ENCODE data around the gene CRMP1.
A peak's percentile ranks its signal among the peaks of the same experiment; 100 is the strongest.
"Not testable (repeated sequence)": the region's sequence is repeated elsewhere in the genome, so short reads cannot be mapped to it uniquely, and the experiment has no call there.

The CRMP1 gene

DNA sequence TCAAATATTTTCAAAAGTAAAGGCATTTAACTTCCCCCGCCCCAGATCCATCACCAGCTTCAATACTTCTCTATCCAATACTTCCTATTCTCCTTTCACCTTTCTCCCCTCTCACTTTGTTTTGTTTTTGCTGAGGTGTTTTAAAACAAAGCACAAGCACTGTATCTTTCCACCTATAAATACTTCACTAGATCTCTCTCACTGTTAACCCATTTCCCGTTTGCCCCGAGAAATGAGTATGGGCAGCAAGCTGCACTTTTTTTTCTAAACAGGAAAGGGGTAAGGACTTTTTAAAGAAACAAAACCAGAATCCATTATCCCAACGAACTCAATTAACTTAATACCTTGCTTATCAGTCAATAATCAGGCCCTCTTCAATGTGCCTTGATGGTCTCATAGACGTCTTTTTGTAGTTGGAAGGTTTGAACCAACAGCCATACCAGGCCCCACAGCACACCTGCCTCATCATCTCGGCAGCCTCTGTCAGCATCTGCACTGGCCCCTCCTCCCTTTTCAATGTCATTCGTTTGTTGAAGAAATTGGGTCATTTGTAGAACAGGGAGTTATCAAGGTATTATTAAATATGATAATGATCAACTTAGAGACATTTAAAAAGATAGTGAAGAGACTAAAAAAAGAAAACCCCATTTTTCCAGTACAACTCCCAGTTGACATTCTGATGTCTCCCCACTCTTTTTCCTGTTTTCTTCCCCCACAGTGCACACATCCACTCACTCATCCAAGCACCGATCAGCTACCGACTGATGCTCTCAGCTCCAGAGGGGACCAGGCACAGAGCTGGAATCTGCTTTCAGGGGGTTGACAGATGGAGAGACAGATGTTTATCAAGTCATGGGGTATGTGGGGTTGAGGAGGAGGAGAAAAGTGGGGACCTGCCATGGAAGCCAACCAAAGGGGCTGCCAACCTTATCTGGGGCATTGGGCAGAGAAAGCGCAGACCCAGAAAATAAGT lies 25.8 kb downstream of the CRMP1 start:
- H3K4me3 ChIP-seq (ENCODE audit: low read length): no peak overlapping the region
- no peaks in the 10 kb centered on the region for H3K36me3 ChIP-seq (ENCODE audit: insufficient read depth, low read length)
- H3K4me1 ChIP-seq (ENCODE audit: control insufficient read depth, insufficient read depth, low read length): peaks cover 10% of the 10 kb centered on the region
- H3K27me3 ChIP-seq (ENCODE audit: control insufficient read depth, insufficient read depth, low read length): peaks cover 31% of the 10 kb centered on the region
- no peak overlapping the region for H3K9ac ChIP-seq (ENCODE audit: low read depth, low read length)
- H3K4me2 ChIP-seq (ENCODE audit: low read length): no peak overlapping the region
- H3K9me3 ChIP-seq (replicated peaks; ENCODE audit: low read length): no peaks in the 10 kb centered on the region

DNA sequence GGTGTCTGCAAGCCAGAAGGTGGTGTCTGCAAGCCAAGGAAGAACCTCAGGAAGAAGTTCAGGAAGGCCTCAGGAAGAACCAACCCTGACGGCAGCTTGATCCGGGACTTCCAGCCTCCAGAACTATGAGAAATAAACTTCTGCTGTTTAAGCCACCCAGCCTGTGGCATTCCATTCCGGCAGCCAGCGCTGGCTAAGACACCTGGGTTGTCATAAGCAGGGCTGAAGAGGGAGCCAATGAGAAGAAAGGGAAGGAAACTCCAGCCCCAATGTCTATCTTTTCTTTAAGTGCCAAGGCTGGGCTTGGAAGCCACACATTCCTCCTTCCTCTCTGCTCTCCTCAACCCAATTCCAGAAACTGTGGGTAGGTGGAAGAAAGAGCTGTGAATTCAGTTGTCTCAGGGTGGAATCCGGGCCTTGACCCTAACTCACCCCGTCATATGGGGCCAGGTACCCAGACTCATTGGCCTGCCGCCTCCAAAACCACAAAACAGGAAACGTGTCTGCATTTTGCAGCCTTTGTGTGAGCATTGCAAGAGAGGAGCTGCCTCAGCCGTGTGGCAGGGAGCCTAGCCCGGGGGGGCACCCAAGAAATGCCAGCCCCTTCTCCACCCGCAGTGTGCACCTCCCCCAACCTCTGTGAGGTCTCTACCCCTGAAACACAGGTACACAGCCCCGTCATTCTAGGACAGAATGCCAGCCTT lies 26.8 kb downstream of the CRMP1 start:
- Histone ChIP-seq H3K4me1 (ENCODE audit: control insufficient read depth, insufficient read depth, low read length) (peaks cover 10% of the 10 kb centered on the region), H3K27me3 (ENCODE audit: control insufficient read depth, insufficient read depth, low read length) (peaks cover 31% of the 10 kb centered on the region), H3K36me3 (ENCODE audit: insufficient read depth, low read length) (no peaks in the 10 kb centered on the region)

DNA sequence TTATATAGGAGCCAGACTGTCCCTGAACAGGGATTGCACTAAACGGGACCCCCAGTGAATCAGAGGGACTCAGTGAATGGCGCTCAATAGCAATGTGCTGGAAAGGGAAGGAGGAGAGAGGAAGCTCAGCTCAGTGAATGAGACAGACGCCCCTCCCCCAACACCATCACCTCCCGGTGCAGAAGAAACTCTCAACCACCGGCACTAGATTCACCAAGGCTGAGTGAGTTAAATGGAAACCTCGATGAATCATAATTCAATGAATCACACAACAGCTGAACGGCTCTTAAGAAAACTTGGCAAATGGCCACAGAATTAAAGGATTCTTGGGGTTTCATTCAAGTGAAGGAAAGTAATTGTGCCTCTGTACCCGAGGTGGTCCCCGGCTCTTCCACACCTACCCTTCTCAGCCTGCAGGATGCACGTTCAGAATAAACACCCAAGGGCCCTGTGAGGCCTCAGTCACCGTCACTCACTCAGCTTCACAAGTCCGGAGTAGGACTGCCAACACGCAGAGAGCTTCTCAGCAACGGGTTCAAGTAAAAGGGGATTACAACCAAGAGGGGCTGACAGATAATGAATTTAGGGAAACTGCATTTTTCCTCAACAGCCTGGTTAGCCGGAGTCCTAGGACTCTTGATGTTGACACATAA lies 29.3 kb downstream of the CRMP1 start:
- Histone ChIP-seq H3K36me3 (ENCODE audit: insufficient read depth, low read length) (no peaks in the 10 kb centered on the region), H3K9ac (ENCODE audit: low read depth, low read length) (no peak overlapping the region), H3K9me3 (replicated peaks; ENCODE audit: low read length) (no peaks in the 10 kb centered on the region), H3K4me2 (ENCODE audit: low read length) (peak overlapping the region; percentile 21), H3K4me1 (ENCODE audit: control insufficient read depth, insufficient read depth, low read length) (peaks cover 10% of the 10 kb centered on the region), H3K27me3 (ENCODE audit: control insufficient read depth, insufficient read depth, low read length) (peaks cover 24% of the 10 kb centered on the region), H3K4me3 (ENCODE audit: low read length) (no peak overlapping the region)

More for the DNA sequence above, 26.8 kb downstream of the CRMP1 start:
- H3K9ac ChIP-seq (ENCODE audit: low read depth, low read length): no peak overlapping the region
- no peaks in the 10 kb centered on the region for H3K9me3 ChIP-seq (replicated peaks; ENCODE audit: low read length)
- no peak overlapping the region for H3K4me3 ChIP-seq (ENCODE audit: low read length)
- H3K4me2 ChIP-seq (ENCODE audit: low read length): no peak overlapping the region

DNA sequence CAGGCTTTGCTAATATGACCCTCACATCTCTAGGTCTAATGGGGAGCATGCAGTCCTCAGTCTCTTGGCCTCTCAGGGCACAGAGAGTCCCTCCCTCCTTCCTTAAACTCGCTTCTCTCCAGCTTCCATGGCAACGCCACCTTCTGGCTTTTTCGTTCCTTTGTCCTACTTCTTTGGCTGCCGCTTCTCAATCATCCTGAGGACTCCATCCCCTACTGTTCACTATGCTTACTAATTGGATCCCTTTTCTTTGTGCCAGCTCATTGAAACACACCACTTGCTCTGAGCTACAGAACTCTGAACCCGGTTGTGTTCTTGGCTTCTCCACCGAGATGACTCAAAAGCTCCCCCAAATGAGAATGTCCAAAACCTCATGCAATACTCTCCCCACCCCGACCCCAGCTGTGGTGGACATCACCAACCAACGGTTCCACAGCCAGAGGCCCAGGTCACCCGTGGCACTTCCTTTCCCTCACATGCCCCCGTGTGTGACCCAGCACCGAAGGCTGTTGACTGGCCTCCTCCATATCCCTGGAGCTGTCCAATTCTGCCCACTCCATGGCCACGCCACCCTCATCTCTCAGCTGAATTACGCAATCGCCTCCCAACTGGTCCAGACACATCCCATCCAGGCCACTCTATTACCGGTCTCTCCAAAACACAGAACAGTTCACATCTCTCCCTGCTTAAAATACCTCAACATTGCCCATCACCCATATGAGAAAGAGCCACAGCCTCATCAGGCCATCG lies 34.7 kb downstream of the CRMP1 start:
- H3K9ac ChIP-seq (ENCODE audit: low read depth, low read length): no peak overlapping the region
- H3K36me3 ChIP-seq (ENCODE audit: insufficient read depth, low read length): no peaks in the 10 kb centered on the region

DNA sequence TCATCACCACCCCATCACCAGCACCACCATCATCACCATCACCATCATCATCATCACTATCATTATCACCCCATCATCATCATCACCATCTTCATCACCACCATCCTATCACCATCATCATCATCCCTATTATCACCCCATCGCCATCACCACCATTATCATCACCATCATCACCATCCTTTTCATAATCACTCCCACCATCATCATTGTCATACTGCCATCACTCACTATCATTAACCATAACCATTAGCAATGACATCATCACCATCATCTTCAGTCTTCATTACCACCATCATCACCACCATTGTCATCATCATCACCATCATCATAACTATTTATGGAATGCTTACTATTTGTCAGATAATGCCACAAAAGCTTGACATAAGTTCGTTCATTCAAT lies 35.7 kb downstream of the CRMP1 start:
- Histone ChIP-seq H3K4me2 (ENCODE audit: low read length) (no peak overlapping the region), H3K27me3 (ENCODE audit: control insufficient read depth, insufficient read depth, low read length) (peaks cover 10% of the 10 kb centered on the region), H3K4me1 (ENCODE audit: control insufficient read depth, insufficient read depth, low read length) (no peaks in the 10 kb centered on the region), H3K36me3 (ENCODE audit: insufficient read depth, low read length) (no peaks in the 10 kb centered on the region), H3K9ac (ENCODE audit: low read depth, low read length) (no peak overlapping the region), H3K9me3 (replicated peaks; ENCODE audit: low read length) (no peaks in the 10 kb centered on the region), H3K4me3 (ENCODE audit: low read length) (no peak overlapping the region)

More for the DNA sequence above, 34.7 kb downstream of the CRMP1 start:
- H3K27me3 ChIP-seq (ENCODE audit: control insufficient read depth, insufficient read depth, low read length): peaks cover 10% of the 10 kb centered on the region
- H3K9me3 ChIP-seq (replicated peaks; ENCODE audit: low read length): no peaks in the 10 kb centered on the region
- peaks cover 2% of the 10 kb centered on the region for H3K4me1 ChIP-seq (ENCODE audit: control insufficient read depth, insufficient read depth, low read length)
- no peak overlapping the region for H3K4me2 ChIP-seq (ENCODE audit: low read length)
- no peak overlapping the region for H3K4me3 ChIP-seq (ENCODE audit: low read length)

DNA sequence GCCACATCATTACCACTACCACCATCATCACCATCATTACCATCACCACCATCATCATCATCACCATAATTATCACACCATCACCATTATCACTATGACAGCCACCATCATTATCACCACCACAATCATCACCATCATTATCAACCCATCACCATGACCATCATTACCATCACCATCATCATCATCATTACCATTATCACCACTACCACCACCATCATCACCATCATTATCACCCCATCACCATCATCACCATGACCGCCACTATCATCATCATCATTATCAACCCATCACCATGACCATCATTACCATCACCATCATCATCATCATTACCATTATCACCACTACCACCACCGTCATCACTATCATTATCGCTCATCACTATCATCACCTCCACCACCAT lies 36.5 kb downstream of the CRMP1 start:
- not testable (repeated sequence) for H3K4me2 ChIP-seq (ENCODE audit: low read length); H3K4me3 ChIP-seq (ENCODE audit: low read length); H3K9ac ChIP-seq (ENCODE audit: low read depth, low read length); H3K4me1 ChIP-seq (ENCODE audit: control insufficient read depth, insufficient read depth, low read length); H3K36me3 ChIP-seq (ENCODE audit: insufficient read depth, low read length); H3K27me3 ChIP-seq (ENCODE audit: control insufficient read depth, insufficient read depth, low read length); H3K9me3 ChIP-seq (replicated peaks; ENCODE audit: low read length)

DNA sequence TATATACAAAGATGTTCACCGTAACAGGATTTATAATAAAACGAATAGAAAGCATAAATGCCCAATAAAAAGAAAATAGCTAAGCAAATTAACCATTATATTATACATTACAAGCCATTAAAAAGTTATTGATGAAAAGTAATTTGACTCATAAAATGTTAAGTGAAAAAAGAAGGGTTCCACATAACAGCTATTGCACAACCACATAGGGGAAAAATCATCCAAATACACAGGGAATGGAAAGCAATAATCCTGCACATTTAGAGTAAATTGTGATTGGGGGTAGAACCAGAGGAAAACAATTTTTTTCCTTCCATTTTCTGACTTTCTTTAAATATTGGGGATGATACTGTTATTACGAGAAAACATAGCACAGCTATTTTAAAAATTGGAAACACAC lies 38.0 kb downstream of the CRMP1 start:
- Histone ChIP-seq H3K27me3 (ENCODE audit: control insufficient read depth, insufficient read depth, low read length) (peaks cover 12% of the 10 kb centered on the region), H3K9me3 (replicated peaks; ENCODE audit: low read length) (no peaks in the 10 kb centered on the region), H3K36me3 (ENCODE audit: insufficient read depth, low read length) (no peaks in the 10 kb centered on the region), H3K4me3 (ENCODE audit: low read length) (no peak overlapping the region), H3K4me1 (ENCODE audit: control insufficient read depth, insufficient read depth, low read length) (no peaks in the 10 kb centered on the region), H3K9ac (ENCODE audit: low read depth, low read length) (no peak overlapping the region), H3K4me2 (ENCODE audit: low read length) (no peak overlapping the region)

DNA sequence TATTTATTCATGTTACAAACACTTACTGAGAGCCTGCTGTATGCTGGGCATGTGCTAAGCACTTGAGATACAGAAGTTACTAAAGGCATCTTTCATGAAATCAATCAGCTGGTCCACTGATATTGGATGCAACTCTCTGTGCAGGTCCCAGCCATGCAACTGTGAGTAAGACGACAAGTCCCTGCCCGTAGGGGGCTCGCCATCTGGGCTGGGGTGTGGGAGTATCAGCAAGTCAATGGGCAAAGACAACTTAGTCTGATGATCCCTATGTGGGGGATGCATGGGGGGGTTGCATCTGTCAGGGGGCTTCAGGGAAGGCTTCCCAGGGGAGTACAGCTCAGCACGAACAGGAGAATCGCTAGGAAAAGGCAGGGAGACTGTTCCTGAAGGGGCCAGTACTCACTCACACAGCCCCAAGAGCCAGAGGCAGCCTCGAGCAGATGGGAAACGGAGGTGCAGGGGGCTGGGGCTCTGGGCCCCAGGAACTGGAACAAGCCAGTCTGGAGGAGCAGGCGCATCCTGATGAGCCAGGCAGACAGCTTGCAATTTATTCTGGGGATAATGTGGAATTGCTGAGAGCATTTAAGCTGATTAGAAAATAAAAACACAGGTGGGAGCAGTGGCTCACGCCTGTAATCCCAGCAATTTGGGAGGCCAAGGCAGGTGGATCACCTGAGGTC lies 40.2 kb downstream of the CRMP1 start:
- no peak overlapping the region for H3K4me2 ChIP-seq (ENCODE audit: low read length)
- no peaks in the 10 kb centered on the region for H3K9me3 ChIP-seq (replicated peaks; ENCODE audit: low read length)
- H3K27me3 ChIP-seq (ENCODE audit: control insufficient read depth, insufficient read depth, low read length): peaks cover 19% of the 10 kb centered on the region
- no peaks in the 10 kb centered on the region for H3K36me3 ChIP-seq (ENCODE audit: insufficient read depth, low read length)
- no peak overlapping the region for H3K4me3 ChIP-seq (ENCODE audit: low read length)
- H3K9ac ChIP-seq (ENCODE audit: low read depth, low read length): no peak overlapping the region
- H3K4me1 ChIP-seq (ENCODE audit: control insufficient read depth, insufficient read depth, low read length): no peaks in the 10 kb centered on the region

DNA sequence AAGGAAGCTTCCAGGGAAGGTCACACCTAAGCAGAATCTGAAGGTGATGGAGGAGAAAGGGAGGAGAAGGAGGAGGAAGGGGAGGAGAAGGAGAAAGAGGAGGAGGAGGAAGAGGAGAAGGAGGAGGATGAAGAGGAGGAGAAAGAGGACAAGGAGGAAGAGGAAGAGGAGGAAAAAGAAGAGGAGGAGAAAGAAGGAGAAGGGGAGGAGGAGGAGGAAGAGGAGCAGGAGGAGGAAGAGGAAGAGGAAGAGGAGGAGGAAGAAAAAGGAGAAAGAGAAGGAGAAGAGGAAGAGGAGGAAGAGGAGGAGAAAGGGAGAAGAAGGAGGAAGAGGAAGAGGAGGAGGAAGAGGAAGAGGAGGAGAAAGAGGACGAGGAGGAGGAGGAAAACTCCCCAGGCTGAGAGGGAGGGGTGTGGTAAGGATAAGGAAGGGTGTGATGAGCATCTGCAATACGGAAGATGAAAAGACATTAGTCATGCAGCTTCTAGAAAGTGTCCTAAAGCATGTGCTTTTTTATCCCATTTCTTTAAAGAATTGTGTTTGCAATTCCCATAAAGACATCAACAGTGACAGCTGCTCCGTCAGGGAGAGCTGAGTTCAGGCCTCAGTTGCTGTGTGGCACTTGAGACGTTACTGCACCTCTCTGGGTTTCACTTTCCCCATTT lies 41.1 kb downstream of the CRMP1 start:
- H3K4me1 ChIP-seq (ENCODE audit: control insufficient read depth, insufficient read depth, low read length): no peaks in the 10 kb centered on the region
- H3K4me3 ChIP-seq (ENCODE audit: low read length): no peak overlapping the region
- peaks cover 19% of the 10 kb centered on the region for H3K27me3 ChIP-seq (ENCODE audit: control insufficient read depth, insufficient read depth, low read length)
- no peaks in the 10 kb centered on the region for H3K9me3 ChIP-seq (replicated peaks; ENCODE audit: low read length)
- no peak overlapping the region for H3K4me2 ChIP-seq (ENCODE audit: low read length)
- H3K9ac ChIP-seq (ENCODE audit: low read depth, low read length): no peak overlapping the region
- no peaks in the 10 kb centered on the region for H3K36me3 ChIP-seq (ENCODE audit: insufficient read depth, low read length)
